NCI-H2227 (cell line): ENCODE results near the gene XPO5.
"Not testable (repeated sequence)": the region's sequence is repeated elsewhere in the genome, so short reads cannot be mapped to it uniquely, and the experiment has no call there.

Experiments used
- DNase-seq: peaks from one replicate; lab custom pipeline; 2025; ENCODE audit not compliant: unreplicated experiment; lab: John Stamatoyannopoulos, UW

XPO5 gene

GRCh38 chr6:43588194-43588593, 12.4 kb upstream of the XPO5 start:
- DNase-seq, result no peak

GRCh38 chr6:43584892-43585570, 9.2 kb upstream of the XPO5 start:
- no peak for DNase-seq

- DNase-seq, result no peak
Observed at GRCh38 chr6:43582911-43583310, 7.1 kb upstream of the XPO5 start.

DNA sequence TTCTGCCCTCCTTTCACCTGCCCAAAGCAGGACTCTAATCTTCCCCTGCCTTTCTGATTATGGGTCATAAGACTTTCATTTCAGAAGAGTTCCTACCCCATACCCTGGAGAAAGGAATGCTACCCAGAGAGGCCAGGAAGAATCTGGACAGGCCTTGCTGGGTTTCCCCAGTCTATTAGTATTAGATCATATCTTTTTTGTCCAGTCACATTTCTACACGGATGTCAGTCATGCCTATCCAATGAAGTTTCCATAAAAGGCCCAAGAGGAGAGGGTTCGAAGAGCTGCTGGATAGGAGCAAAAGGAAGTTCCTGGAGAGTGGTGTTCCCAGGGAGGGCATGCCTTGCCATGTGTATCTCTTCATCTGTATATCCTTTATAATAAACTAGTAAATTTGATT, 3.3 kb upstream of the XPO5 start:
- DNase-seq, result no peak

GRCh38 chr6:43578748-43579147, 2.9 kb upstream of the XPO5 start:
- DNase-seq, result no peak

- peak; percentile 40 for DNase-seq
Observed at GRCh38 chr6:43575105-43575771, 600 bp downstream of the XPO5 start.

DNA sequence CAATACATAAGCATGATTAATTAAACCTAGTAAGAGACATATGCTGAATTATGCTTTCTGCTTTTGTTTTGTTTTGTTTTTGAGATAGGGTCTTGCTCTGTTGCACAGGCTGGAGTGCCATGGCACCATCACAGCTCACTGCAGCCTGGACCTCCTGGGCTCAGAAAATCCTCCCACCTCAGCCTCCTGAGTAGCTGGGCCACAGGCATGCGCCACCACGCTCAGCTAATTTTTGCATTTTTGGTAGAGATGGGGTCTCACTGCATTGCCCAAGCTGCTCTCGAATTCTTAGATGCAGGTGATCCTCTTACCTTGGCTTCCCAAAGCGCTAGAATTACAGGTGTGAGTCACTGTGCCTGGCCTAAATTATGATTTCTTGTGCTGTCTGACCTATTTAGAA, 3.8 kb downstream of the XPO5 start:
- DNase-seq, result no peak

DNA sequence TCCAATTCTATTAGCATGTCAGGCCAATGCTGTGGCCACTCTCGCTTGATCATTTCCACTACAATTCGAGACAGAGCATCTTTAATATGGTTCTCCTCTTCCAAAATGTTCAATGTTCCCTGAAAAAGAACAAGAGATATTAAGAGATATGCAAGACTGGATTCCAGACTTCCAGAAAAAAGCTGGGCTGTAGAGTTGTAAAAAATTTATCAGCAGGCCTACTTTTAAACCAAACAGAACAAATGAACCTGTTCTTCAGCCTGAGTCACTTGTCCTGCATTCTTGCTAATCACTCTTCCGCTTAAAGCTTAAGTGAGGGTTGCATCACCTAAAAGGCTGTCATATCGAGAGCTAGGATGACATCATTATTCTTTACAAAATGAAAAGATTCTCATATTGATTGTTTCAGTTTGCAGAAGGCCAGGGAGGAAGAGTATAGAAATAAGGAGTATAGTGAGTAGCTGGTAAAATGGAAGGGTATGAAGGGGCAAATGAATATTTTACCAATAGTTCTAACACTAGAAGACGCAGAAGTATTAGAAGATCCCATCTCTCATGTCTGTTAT, 4.9 kb downstream of the XPO5 start:
- DNase-seq, result no peak

DNA sequence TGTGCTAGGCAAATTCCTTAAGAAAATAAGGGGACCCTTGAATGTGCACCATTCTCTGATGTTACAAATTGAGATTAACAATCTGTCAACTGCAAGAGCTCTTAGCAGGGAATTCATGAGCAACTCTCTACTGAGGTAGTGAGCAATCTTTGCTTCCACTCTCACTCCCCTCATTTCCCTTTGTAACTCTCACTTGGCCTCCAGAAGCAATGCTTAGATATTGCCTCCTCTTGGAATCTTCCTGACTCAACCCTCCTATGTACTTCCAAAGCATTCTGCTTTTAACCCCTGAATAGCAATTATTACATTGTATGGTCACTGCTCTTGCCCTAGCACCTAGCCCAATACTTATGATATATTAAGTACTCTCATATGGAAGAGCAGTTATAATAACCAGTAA, 16.5 kb downstream of the XPO5 start:
- DNase-seq, result no peak

- DNase-seq, result not testable (repeated sequence)
Observed at GRCh38 chr6:43557620-43558019, 18.2 kb downstream of the XPO5 start.

GRCh38 chr6:43547222-43547621, 28.6 kb downstream of the XPO5 start:
- no peak for DNase-seq

GRCh38 chr6:43544461-43544860, 31.4 kb downstream of the XPO5 start:
- DNase-seq, result no peak

GRCh38 chr6:43541774-43542471, 33.9 kb downstream of the XPO5 start:
- no peak for DNase-seq

- no peak for DNase-seq
Observed at GRCh38 chr6:43540507-43540906, 35.3 kb downstream of the XPO5 start.

DNA sequence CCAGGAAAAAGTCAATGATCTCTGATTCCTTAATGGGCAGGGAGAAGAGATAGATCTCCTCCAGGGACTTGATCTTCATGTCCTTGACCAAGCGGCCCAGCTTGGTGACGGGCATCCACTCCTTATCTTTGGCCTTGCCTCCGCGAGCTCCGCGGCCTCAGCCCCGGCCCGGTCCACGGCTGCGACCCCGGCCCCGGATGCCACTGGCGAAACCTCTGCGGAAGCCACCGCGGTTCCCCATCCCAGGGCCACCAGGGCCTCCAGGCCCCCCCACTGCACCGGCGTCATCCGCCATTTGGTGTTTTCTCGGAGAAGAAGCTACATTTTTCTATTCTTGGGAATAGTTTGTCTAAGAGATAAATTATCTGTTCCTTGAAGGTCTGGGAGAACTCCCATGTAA, 36.4 kb downstream of the XPO5 start:
- DNase-seq, result not testable (repeated sequence)

- not testable (repeated sequence) for DNase-seq
Observed at GRCh38 chr6:43538986-43539385, 36.9 kb downstream of the XPO5 start.

DNA sequence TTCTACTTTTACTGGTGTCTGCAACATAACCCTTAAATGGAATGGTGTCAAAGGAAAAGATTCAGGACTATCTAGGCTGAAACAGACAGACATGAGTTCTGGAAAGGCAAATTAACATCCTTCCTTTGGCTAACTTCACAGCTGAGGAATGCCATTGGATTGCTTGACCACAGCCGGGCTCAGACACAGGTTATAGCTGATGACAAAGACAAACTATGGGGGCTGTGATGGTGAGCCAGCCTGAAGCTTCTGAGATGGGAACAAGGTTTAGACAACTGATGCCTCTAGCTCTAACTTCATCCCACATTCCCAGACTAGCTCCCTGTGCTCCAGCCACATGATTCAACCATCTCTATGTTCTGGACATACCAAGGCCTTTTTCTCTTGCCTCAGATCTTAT, 43.6 kb downstream of the XPO5 start:
- DNase-seq, result no peak

DNA sequence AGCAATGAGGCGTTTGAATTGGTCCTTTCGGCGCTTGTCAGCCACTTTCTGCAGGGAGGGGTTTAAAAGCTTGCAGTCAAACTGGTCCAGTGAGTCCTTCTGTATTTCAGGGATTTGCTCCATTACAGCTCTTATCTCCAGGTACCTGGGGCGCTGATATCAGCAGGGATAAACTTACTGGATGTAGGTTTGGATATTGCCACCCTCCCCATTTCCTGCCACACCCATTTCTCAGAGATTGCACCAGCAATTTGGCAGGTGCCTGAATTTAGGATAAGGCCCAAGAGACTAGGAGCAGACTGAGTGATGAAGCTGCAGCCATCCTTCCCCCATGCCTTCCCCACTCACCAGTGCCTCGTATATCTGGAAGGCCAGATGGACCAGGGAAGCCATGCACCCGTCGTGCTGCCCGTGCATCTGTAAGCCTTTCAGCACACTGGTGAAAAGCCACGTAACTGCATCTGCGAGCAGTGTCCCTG, 51.3 kb downstream of the XPO5 start:
- DNase-seq, result no peak

- no peak for DNase-seq
Observed at GRCh38 chr6:43523284-43523683, 52.6 kb downstream of the XPO5 start.

DNA sequence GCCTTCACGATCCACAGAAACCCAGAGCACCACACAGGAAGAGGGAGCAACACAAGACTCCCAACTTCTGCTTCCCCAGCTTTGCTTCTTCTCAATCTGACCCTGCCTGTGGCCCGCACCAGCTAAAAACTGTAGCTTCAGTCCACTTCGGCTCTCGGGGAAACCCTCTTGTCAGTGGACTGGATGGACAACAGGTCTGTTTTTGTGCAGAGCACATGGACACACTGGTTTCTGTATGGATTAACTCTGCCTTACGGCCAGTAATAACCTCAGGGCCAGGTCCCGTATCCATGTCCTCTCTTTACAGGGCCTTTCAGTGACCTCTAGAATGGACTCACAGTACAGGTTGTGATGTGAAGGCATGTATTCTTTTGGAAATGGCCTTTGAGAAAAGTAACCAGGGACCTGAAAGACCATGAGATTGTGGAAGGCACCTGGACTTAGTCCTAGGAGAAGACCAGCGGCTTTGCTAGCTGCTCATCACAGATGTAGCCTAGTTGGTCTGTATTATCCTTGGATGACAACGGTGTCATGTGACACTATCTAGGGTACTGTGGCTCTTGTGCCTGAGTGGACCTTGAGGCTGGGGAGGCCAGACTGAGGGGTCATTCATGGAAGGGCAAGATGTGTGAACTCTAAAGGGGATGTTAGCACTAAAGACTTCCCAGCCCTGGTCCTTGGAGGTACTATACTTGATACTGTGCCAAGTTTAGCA, 53.1 kb downstream of the XPO5 start:
- no peak for DNase-seq

DNA sequence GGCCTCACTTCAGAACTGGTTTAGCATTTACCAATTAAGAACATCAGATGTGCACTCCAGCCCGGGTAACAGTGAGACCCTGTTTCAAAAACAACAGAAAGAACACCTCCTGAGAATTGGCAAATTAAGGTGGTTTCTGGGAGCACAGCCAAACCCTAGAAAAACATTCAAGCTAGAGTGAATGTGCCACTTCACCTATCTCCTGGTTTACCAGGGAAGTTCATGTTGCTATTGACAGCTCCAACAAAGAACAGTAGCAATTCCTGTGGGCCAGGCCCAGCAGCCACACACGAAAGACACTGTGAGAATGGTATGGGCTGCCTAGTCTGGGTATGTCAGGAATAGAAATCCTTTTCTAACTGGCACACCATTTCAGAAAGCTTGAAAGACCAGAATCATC, 54.0 kb downstream of the XPO5 start:
- no peak for DNase-seq
